Measurements from ENCODE around the gene ZNF462. TPM values are rescaled to one million over a fixed set of nuclear protein-coding genes. Genes with fewer than 3 reads are reported as not detected.
"Not testable (repeated sequence)": the region's sequence is repeated elsewhere in the genome, so short reads cannot be mapped to it uniquely, and the experiment has no call there.

ZNF462 gene
- total and polyA plus RNA-seq, 7 donors = 2.0 to 102 (median 16.3) TPM

GRCh38 chr9:106846857-106847256 lies 16.1 kb upstream of the ZNF462 start:
- H3K36me3 ChIP-seq (ENCODE audit: insufficient read depth in 1 of 2, low read depth in 1 of 2) = no peaks in the 10 kb centered on the region
- H3K27ac ChIP-seq = no peak overlapping the region
- WGBS, 3 donors = 94 to 99% (median 97%) methylated on average over 2 of the region's 2 CpGs
- intact Hi-C loops (cut with DNase I) = loop anchor here in 1 of 2 donors (10.0 kb wide), 1 partner anchor 822 kb away; no protein-coding TSS in a partner anchor
- H3K27me3 ChIP-seq (ENCODE audit: insufficient read depth in 3 of 3, low read length in 2 of 3) = no peaks in the 10 kb centered on the region
- DNase-seq (no peak), ATAC-seq (no peak)
- no peak overlapping the region for H3K4me3 ChIP-seq
- H3K9me3 ChIP-seq = no peaks in the 10 kb centered on the region
- no peaks in the 10 kb centered on the region for H3K4me1 ChIP-seq
- TF ChIP-seq CTCF (IDR thresholded peaks at IDR 0.05) = no peak

GRCh38 chr9:106851640-106852039 lies 11.3 kb upstream of the ZNF462 start:
- peak in 3 of 4 donors; percentile 55 to 74 (median 71) for ATAC-seq
- H3K9me3 ChIP-seq; intact Hi-C loops (cut with DNase I); H3K27me3 ChIP-seq (ENCODE audit: insufficient read depth in 3 of 3, low read length in 2 of 3); H3K4me1 ChIP-seq; H3K27ac ChIP-seq; H3K36me3 ChIP-seq (ENCODE audit: insufficient read depth in 1 of 2, low read depth in 1 of 2); H3K4me3 ChIP-seq: not testable (repeated sequence)
- 38 to 77% (median 43%) methylated on average over 8 of the region's 8 CpGs for WGBS, 3 donors
- DNase-seq = peak in 1 of 2 donors; percentile 22

- TF ChIP-seq CTCF (IDR thresholded peaks at IDR 0.05) = no peak
- intact Hi-C loops (cut with DNase I) = no loop called here
- no peak for DNase-seq
- Histone ChIP-seq H3K27me3 (ENCODE audit: insufficient read depth in 3 of 3, low read length in 2 of 3) (no peaks in the 10 kb centered on the region), H3K9me3 (no peaks in the 10 kb centered on the region), H3K27ac (peak overlapping the region; percentile 95), H3K36me3 (ENCODE audit: insufficient read depth in 1 of 2, low read depth in 1 of 2) (no peaks in the 10 kb centered on the region), H3K4me1 (no peaks in the 10 kb centered on the region), H3K4me3 (no peak overlapping the region)
- no peak for ATAC-seq
- WGBS, 3 donors = 92 to 96% (median 96%) methylated on average over 3 of the region's 3 CpGs
These were observed 5.0 kb upstream of the ZNF462 start for GRCh38 chr9:106857811-106858470.

GRCh38 chr9:106859957-106860720 lies 2.8 kb upstream of the ZNF462 start:
- ATAC-seq (peak in 3 of 4 donors; percentile 44 to 60 (median 46)), DNase-seq (peak; percentile 34 to 72)
- H3K4me3 ChIP-seq = peak overlapping the region; percentile 79
- TF ChIP-seq CTCF (IDR thresholded peaks at IDR 0.05) = no peak
- H3K36me3 ChIP-seq (ENCODE audit: insufficient read depth in 1 of 2, low read depth in 1 of 2) = no peaks in the 10 kb centered on the region
- WGBS, 3 donors = 2 to 3% (median 3%) methylated on average over 40 to 43 of the region's 43 CpGs
- peak overlapping the region; percentile 95 for H3K27ac ChIP-seq
- intact Hi-C loops (cut with DNase I) = loop anchor here (5.0 to 10.0 kb wide), 9 partner anchors 88 to 958 kb away; no protein-coding TSS in a partner anchor
- H3K4me1 ChIP-seq = no peaks in the 10 kb centered on the region
- H3K9me3 ChIP-seq = no peaks in the 10 kb centered on the region
- no peaks in the 10 kb centered on the region for H3K27me3 ChIP-seq (ENCODE audit: insufficient read depth in 3 of 3, low read length in 2 of 3)

Measured in psoas muscle (tissue), 8 donors.